Glomerular endothelial cell (primary cell): ENCODE results near the gene KRTAP9-2. TPM values are rescaled to one million over a fixed set of nuclear protein-coding genes. Genes with fewer than 3 reads are reported as not detected.
"Not testable (repeated sequence)": the region's sequence is repeated elsewhere in the genome, so short reads cannot be mapped to it uniquely, and the experiment has no call there.

Experiments
- DNase-seq: peaks from one replicate; pipeline ENCODE4 v3.0.0-alpha.2; 2011; ENCODE audit warnings: low read depth, low spot score; ENCODE audit errors: extremely low read depth
- total RNA-seq: library from RNA; depleted of rRNA; stranded (reverse); fragments of >200 nt; gene quantifications from 2 replicates; pipeline ENCODE4 v1.2.3, GENCODE V29; 2015

KRTAP9-2 gene, protein sequence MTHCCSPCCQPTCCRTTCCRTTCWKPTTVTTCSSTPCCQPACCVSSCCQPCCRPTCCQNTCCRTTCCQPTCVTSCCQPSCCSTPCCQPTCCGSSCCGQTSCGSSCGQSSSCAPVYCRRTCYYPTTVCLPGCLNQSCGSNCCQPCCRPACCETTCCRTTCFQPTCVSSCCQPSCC
- total RNA-seq = not detected in 2 replicates

DNA sequence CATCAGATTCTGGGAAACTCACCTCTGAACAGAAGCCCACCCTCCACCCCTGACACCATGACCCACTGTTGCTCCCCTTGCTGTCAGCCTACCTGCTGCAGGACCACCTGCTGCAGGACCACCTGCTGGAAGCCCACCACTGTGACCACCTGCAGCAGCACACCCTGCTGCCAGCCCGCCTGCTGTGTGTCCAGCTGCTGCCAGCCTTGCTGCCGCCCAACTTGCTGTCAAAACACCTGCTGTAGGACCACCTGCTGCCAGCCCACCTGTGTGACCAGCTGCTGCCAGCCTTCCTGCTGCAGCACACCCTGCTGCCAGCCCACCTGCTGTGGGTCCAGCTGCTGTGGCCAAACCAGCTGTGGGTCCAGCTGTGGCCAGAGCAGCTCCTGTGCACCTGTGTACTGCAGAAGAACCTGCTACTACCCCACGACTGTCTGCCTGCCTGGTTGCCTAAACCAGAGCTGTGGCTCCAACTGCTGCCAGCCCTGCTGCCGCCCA is at the start of gene KRTAP9-2:
KRTAP9-2 (plus strand) TSS at position 51 of the 498 bp plus-strand sequence; CDS start at position 58, 7 bp downstream.
- not testable (repeated sequence) for DNase-seq

DNA sequence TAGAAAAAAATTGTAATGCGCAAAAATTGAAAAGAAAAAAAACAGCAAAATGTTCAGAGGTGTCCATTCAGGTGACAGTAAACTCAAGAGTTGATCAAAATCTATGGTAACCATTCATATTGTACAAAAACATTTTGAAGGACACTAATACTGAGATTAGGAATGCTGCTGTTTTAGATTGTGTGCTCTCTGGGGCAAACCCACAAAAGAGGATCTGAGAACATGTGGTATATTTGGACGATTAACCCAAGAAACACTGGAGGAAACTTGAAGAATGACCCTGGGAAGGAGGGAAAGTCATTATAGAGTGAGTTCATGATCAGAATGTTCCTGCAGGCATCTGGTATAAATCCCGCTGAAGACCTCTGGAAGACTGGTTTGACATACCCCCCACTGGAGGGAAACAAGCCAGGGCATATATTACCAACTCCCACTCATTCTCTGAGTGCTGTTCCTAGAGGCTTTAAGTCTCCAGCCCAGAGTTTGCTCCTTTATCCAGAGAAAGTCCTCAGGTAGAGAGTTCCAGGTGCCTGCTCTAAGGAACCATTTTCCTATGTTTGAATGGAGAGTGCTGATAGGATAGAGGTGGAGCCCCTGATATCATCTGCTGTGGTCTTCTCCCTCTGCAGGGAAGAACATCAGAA is 49.6 kb upstream of the KRTAP9-2 start:
- no peak for DNase-seq

DNA sequence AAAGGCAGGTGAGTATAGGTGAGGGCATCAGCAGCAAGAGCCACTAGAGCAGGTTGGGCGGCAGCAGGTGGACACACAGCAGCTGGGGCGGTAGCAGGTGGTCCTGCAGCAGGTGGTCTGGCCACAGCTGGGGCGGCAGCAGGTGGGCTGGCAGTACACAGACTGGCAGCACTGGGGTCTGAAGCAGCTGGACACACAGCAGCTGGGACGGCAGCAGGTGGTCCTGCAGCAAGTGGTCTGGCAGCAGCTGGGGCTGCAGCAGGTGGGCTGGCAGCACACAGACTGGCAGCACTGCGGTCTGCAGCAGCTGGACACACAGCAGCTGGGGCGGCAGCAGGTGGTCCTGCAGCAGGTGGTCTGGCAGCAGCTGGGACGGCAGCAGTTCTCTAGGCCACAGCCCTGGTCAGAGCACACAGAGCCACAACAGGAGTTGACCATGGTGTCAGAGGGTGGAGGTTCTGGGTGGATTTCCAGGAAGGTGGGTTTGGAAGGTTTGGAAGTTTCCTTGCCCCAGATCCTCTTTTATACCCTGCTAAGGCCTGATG is 48.6 kb upstream of the KRTAP9-2 start, which contains the start of gene KRTAP4-2:
KRTAP4-2 (minus strand) TSS at position 495 of the 545 bp plus-strand sequence; CDS start at position 438, 57 bp downstream.
- no peak for DNase-seq

DNA sequence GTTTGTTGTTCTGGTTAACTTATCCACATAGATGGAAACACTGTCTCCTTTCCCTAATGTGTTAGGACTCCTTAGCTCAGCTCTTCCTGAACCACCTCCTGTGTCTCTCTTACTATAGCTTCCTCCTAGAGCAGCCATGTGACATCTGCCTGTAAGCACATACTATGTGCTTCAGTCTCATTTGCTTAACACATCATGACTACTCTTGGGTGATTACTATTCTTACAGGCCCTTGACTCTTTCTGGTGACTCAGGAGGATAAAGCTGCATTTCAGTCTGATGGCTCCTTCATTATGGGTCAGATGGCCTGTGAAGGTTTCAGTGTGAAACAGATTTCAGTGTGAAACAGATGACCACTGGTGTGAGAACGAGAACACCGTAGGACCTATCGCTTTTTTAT is 48.1 kb upstream of the KRTAP9-2 start:
- no peak for DNase-seq

DNA sequence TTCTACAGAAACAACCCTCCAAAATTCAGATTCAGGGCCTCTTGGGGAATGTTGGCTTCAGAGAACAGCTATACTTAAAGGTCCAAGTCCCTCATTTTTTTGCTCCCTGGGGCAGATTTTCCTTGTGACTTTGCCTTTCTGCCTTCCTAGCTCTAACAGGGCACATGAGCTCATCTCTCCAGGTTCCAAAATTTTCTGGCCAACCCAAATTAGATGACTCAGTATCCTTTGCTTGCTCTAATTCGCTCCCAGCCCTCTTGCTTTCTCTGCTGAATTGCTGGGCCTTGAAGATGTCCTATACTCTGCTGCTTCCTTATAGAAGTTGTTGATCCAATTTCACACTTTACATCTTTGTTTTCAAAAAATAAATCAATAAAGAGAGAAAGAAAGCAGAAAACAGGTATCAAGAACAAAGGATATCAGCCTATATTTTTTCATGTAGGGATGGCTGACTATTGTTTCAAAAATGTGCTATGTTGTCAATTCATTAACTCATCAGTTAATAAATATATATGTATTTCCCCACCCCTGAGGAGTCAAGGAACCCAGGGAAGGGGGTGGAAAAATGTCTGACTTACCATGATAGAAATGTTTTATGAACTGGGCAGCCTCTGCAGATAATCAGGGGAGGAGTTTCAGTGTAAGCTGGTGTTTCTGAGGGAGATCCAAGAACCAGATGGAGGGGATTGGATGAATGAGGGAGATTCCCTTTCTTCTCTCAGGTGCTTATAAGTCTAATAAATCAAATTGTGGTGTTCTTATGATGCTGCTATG is 47.4 kb upstream of the KRTAP9-2 start:
- no peak for DNase-seq

DNA sequence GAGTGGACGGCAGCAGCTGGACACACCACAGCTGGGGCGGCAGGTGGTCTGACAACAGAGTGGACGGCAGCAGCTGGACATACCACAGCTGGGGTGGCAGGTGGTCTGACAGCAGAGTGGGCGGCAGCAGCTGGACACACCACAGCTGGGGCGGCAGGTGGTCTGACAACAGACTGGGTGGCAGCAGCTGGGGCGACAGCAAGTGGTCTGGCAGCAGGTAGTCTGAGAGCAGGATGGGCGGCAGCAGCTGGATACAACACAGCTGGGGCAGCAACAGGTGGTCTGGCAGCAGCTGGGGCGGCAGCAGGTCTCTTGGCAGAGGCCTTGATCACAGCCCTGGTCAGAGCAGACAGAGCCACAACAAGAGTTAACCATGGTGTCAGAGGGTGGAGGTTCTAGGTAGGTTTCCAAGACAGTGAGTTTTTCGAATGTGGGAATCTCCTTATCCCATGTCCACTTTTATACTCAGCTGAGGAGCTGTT is 41.9 kb upstream of the KRTAP9-2 start, which contains the start of gene KRTAP4-1:
KRTAP4-1 (minus strand) TSS at position 432 of the 482 bp plus-strand sequence; CDS start at position 375, 57 bp downstream.
- no peak for DNase-seq

DNA sequence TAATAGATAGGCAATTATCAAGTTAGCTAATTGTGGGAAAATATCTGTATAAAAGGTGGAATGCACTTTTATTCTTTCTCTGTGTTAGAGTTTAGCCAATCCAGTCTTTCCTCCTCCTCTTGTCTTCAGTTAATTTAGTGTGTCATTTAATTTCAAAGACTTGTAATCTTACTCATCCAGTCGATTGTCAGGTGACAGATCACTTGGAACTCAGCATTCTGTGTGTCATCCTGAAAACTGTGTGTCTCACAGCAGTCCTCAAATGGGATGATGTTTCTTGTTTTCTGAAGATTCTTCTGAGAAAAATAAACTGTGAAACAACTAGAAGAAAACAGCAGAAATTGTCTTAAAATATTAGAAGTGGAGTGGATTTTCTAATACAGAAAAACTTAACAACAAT is 41.4 kb upstream of the KRTAP9-2 start:
- no peak for DNase-seq

DNA sequence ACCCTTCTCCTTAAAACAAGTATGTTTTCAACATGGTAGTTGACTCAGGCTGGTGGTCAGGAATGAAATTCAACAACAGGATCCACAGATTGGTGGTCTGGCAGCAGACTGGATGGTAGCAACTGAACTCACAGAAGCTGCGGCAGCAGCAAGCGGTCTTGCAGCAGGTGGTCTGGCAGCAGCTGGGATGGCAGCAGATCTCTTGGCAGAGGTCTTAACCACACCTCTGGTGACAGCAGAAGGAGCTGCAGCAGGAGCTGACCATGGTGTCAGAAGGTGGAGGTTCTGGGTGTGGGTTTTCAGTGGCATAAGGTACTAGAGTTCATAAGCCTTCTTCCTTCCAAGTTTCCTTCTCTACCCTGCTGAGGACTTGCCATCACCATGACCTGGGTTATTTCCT is 39.6 kb upstream of the KRTAP9-2 start:
- no peak for DNase-seq

DNA sequence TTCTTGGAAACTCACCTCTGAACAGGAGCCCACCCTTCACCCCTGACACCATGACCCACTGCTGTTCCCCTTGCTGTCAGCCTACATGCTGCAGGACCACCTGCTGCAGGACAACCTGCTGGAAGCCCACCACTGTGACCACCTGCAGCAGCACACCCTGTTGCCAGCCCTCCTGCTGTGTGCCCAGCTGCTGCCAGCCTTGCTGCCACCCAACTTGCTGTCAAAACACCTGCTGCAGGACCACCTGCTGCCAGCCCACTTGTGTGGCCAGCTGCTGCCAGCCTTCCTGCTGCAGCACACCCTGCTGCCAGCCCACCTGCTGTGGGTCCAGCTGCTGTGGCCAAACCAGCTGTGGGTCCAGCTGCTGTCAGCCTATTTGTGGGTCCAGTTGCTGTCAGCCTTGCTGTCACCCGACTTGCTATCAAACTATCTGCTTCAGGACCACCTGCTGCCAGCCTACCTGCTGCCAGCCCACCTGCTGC is 36.6 kb upstream of the KRTAP9-2 start, which contains the start of gene KRTAP9-1:
KRTAP9-1 (plus strand) TSS at position 51 of the 482 bp plus-strand sequence; CDS start at position 51, 0 bp downstream.
- not testable (repeated sequence) for DNase-seq

DNA sequence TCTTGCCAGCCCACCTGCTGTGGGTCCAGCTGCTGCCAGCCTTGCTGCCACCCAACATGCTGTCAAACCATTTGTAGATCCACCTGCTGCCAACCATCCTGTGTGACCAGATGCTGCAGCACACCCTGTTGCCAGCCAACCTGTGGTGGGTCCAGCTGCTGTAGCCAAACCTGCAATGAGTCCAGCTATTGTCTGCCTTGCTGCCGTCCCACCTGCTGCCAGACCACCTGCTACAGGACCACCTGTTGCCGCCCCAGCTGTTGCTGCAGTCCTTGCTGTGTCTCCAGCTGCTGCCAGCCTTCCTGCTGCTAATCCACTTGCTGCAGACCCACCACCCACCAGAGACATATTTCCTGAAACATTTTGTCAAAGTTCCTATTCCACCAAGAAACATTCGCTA is 36.1 kb upstream of the KRTAP9-2 start:
- DNase-seq = no peak

DNA sequence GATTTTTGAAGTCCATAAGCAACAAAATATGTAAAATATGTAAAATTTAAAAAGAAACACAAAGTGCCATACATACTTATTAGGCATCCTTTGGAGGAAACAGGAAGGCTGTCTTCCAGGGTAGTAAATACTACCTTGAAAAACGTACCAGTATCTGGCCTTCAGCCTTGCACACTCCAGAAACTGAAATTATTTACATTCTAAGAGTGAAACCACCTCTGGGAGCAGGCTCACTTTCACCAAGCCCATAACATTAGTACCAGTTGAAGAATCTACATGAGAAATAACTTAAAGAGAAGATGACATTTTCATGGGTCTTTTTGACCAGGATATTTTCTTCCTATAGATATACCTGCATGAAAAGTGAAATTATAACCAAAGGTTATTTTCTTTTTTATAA is 30.4 kb upstream of the KRTAP9-2 start:
- DNase-seq = no peak

DNA sequence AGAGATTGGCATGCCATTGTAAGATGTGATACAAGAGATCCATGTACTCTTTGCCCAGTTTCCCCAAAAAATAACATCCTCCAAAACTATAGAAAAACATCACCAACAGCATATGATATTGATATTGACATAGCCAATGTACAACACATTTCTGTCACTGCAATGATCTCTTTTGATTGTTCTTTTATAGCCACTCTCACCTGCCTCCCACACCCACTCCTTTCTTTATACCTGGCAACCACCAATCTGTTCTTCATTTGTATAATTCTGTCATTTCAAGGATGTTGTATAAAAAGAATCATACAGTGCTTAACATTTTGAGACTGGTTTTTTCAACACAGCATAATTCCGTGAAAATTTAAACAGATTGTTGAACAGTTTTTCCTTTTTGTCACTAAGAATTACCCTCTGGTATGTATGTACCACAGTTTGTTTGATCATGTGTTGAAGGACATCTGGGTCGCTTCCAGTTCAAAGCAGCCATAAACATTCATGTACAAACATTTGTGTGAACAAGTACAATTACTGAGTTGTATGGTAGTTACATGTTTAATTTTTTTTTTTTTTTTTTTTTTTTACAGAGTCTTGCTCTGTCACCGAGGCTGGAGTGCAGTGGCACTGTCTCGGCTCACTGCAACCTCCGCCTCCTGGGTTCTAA is 26.9 kb upstream of the KRTAP9-2 start:
- no peak for DNase-seq

DNA sequence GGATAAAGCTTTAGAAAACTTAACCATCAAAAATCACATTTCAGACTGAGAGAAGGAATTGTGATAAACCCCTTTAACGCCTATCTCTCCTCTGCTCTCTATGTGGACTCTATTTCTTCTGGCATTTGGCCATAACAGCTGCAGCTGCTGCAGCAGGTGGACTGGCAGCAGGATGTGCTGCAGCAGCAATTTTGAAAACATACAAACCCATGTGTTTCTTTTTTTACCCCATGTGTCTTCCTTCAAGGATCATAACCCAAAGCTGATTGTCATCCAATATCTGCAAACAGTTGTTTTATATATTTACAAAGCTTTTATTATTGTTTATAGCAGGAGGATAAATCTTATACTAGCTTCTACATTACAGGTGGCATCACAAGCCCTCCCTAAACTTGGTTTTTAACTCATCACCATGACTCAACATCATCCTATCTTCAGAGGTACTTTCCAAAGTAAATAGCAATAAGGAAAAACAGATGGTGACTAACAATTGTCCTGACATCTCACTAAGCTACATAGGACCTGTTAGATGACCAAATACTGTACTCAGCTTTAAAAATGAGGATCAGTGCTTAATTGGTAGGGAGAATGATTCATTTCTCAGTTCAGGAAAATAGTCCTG is 14.5 kb upstream of the KRTAP9-2 start:
- no peak for DNase-seq

DNA sequence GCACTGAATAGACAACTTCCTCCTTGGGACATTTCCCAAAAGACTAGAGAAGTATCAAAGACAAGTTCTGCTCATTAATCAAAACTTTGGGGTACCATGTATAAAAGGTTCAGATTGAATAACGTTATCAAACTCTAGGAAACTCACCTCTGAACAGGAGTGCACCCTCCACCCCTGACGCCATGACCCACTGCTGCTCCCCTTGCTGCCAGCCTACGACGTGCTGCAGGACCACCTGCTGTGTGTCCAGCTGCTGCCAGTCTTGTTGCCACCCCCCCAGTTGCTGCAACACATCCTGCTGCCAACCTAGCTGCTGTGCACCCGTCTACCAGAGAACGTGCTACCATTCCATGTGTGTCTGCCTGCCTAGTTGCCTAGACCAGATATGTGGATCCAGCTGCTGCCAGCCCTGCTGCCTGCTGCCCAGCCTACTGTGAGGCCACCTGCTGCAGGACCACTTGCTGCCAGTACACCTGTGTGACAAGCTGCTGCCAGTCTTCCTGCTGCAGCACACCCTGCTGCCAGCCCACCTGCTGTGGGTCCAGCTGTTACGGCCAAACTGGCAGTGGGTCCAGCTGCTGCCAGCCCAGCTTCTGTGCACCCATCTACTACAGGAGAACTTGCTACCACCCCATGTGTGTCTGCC is 13.8 kb upstream of the KRTAP9-2 start:
- no peak for DNase-seq

DNA sequence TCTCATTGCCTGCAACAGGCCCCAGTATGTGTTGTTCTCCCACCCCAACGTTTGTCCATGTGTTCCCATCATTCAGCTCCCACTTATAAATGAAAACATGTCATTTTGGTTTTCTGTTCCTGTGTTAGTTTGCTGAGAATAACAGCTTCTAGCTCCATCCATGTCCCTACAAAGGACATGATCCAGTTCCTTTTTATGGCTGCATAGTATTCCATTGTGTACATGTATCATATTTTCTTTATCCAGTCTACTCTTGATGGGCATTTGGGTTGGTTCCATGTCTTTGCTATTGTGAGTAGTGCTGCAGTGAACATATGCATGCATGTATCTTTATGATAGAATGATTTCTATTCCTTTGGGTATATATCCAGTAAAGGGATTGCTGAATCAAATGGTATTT is 10.8 kb upstream of the KRTAP9-2 start:
- DNase-seq = no peak

DNA sequence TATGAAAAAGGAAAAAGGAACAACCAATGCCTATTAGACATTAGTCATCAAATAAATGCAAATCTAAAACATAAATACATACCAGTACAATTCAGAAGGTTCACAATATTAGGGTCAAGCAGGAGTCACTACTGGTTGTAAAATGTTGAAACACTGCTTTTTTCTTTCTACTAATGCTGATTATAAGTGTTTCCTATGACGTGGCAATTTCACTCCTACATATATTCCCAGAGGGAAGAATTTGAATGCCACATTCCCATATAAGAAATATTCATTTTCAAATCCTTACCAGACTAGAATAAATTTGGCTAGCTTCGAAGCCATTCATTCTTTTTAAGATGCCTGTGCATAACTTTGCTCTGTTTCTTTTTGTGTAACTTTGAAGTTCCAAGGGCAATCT is 2.6 kb upstream of the KRTAP9-2 start:
- no peak for DNase-seq

DNA sequence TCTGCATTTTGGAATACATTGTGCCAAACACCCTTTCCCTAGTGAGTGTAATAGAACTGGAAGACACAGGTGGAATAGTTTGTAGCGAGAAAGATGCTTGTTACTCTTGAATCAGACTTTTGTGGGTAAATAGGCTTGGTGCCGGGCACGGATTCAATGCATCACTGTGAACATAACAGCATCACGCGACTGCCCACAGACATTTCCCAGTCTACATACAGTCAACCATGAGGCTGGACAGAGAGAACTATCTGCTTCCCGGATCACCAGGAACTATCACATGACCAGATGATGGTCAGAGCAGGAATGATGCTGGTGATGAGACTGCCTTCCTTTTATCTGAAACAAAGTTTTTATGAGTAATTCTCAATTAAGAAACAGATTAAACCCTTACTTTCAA is 397 bp upstream of the KRTAP9-2 start:
- no peak for DNase-seq

DNA sequence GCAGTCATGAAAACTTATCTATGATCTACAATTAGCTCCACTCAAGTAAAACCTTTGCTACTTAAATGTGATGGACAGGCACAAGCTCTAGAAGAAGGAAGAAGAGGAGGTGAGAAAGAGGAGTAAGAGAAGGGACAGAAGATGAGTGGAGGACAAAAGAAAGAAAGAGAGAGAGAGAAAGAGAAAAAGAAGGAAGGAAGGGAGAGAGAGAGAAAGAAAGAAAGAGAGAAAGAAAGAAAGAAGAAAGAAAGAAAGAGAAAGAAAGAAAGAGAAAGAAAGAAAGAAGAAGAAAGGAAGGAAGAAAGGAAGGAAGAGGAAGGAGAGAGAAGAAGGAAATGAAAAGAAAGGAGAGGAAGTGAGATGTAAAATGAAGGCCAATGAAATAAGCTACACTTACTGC is 3.6 kb downstream of the KRTAP9-2 start:
- no peak for DNase-seq

DNA sequence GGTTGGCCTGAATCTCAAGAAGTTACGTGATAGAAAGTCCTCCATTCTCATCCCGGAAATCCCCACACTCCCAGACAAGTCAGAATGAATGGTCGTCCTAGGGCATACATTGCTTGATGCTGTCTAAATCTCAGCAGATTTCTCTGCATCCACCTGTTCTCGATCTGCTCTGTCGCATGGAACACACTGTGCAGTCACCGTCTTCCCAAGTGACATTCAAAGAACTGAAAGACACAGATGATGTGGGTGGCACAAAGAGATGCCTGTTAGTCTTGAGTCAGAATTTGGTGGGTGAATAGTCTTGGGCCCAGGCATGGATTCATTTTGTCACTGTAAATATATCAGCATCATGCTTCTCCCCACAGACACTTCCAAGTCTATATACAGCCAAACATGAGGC is 5.3 kb downstream of the KRTAP9-2 start:
- DNase-seq = no peak
